GM23248 (cell line): ENCODE results near the gene CCDC141. TPM values are rescaled to one million over a fixed set of nuclear protein-coding genes. Genes with fewer than 3 reads are reported as not detected.

Source experiments
- DNase-seq: peaks from one replicate; pipeline ENCODE4 v3.0.0-alpha.2; 2015
- H2AFZ ChIP-seq: fragments of 200-600 bp; sonication (generic); 2 replicates; pipeline ENCODE4 v1.6.1; 2016; ENCODE audit warnings: antibody characterized with exemption
- H3F3A ChIP-seq: fragments of 200-600 bp; sonication (generic); 2 replicates; pipeline ENCODE4 v1.6.1; 2016; ENCODE audit warnings: mild to moderate bottlenecking, antibody characterized with exemption, mixed run types; ENCODE audit not compliant: insufficient read depth
- H3K27ac ChIP-seq: fragments of 200-600 bp; sonication (generic); 2 replicates; pipeline ENCODE4 v1.5.1; 2016; ENCODE audit warnings: mild to moderate bottlenecking
- H3K27me3 ChIP-seq: fragments of 200-600 bp; sonication (generic); replicated peaks from 2 replicates; pipeline ENCODE4 v1.6.1; 2016; ENCODE audit warnings: mild to moderate bottlenecking; ENCODE audit not compliant: insufficient read depth
- H3K36me3 ChIP-seq: fragments of 200-600 bp; sonication (generic); 2 replicates; pipeline ENCODE4 v1.6.1; 2016; ENCODE audit warnings: low read depth, mild to moderate bottlenecking
- H3K4me1 ChIP-seq: fragments of 200-600 bp; sonication (generic); 2 replicates; pipeline ENCODE4 v1.6.1; 2016; ENCODE audit warnings: mild to moderate bottlenecking; ENCODE audit not compliant: insufficient read depth
- H3K4me2 ChIP-seq: fragments of 200-600 bp; sonication (generic); one replicate; pipeline ENCODE4 v1.6.1; 2016; ENCODE audit warnings: mild to moderate bottlenecking; ENCODE audit not compliant: unreplicated experiment
- H3K4me3 ChIP-seq: fragments of 200-600 bp; sonication (generic); 2 replicates; pipeline ENCODE4 v1.5.1; 2016; ENCODE audit warnings: mild to moderate bottlenecking
- H3K79me2 ChIP-seq: fragments of 200-600 bp; sonication (generic); 2 replicates; pipeline ENCODE4 v1.6.1; 2016; ENCODE audit warnings: mild to moderate bottlenecking; ENCODE audit not compliant: insufficient read depth
- H3K9ac ChIP-seq: fragments of 200-600 bp; sonication (generic); 2 replicates; pipeline ENCODE4 v1.6.1; 2016; ENCODE audit warnings: mild to moderate bottlenecking
- H3K9me2 ChIP-seq: fragments of 200-600 bp; sonication (generic); 2 replicates; pipeline ENCODE4 v1.6.1; 2016; ENCODE audit warnings: mixed run types, mild to moderate bottlenecking, moderate library complexity; ENCODE audit not compliant: insufficient read depth
- H3K9me3 ChIP-seq: fragments of 200-600 bp; sonication (generic); one replicate; pipeline ENCODE4 v1.6.1; 2017; ENCODE audit warnings: low read depth
- H4K20me1 ChIP-seq: fragments of 200-600 bp; sonication (generic); 2 replicates; pipeline ENCODE4 v1.6.0; 2016; ENCODE audit not compliant: insufficient read depth
- EZH2 ChIP-seq: fragments of 200-600 bp; sonication (generic); IDR thresholded peaks from 2 replicates; pipeline ENCODE4 v1.6.1; 2018; ENCODE audit warnings: antibody characterized with exemption, mild to moderate bottlenecking; ENCODE audit not compliant: insufficient read depth, poor library complexity, severe bottlenecking
- EZH2phosphoT487 ChIP-seq: fragments of 200-600 bp; sonication (generic); IDR thresholded peaks from 2 replicates; pipeline ENCODE4 v1.6.1; 2018; ENCODE audit warnings: antibody characterized with exemption, moderate library complexity, mild to moderate bottlenecking, low read depth; ENCODE audit not compliant: insufficient read depth
- WGBS, 2 experiments: methylation state at CpG; one replicate each; pipeline ENCODE4 v1.1.6; 2015 to 2017; ENCODE audit warnings: low lambda C conversion rate in 2 of 2, low coverage in 1 of 2; ENCODE audit errors: missing lambda C conversion rate in 2 of 2; 5-methylcytosine and 5-hydroxymethylcytosine counted together
- in situ Hi-C: fragments of 300-500 bp; cut with MboI; formaldehyde crosslinking; loops from 2 replicates; pipeline ENCODE4 v1.15.0; 2020
- polyA plus RNA-seq: library from polyadenylated mRNA; unstranded; fragments of >200 nt; fragmentation: Nextera tagmentation; extraction: Ambion mirVana; gene quantifications from 2 replicates; pipeline ENCODE4 v1.2.1, GENCODE V29; 2016
- total RNA-seq: library from RNA; depleted of rRNA; stranded (reverse); fragments of >200 nt; shearing (Covaris generic); gene quantifications from 2 replicates; pipeline ENCODE4 v1.2.3, GENCODE V29; 2014

CCDC141 gene
- total and polyA plus RNA-seq, 2 experiments from 2014 or later: not detected

DNA sequence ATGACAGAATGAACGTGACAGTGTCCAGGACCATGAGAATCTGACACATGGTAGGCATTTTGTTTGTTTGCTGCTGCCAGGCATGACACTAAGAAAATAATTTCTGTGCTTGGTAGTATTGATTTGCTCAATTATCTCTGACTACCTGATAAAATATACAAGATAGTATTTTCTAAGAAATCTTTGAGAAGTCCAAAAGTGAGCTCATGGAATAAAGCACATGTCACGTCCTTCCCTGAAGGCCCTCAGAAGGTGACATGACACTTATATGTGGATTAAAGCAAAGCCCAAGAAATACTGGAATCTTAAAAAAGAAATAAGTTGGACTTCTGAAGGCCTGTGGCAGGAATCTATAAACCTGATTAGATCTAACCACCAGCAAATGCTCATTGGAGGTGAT is 238.9 kb downstream of the CCDC141 start:
- no peak overlapping the region for H3K27ac ChIP-seq
- H3K27me3 ChIP-seq: no peaks in the 10 kb centered on the region
- no peaks in the 10 kb centered on the region for H3K9me2 ChIP-seq
- H3K4me1 ChIP-seq: no peaks in the 10 kb centered on the region
- H3K9me3 ChIP-seq: no peaks in the 10 kb centered on the region
- H3K4me2 ChIP-seq: no peak overlapping the region
- H3K36me3 ChIP-seq: no peaks in the 10 kb centered on the region
- DNase-seq: no peak
- no peaks in the 10 kb centered on the region for H4K20me1 ChIP-seq
- no peak overlapping the region for H2AFZ ChIP-seq
- no peak overlapping the region for H3K9ac ChIP-seq
- TF ChIP-seq EZH2phosphoT487: no peak
- no peak for TF ChIP-seq EZH2
- no peaks in the 10 kb centered on the region for H3K79me2 ChIP-seq
- no peaks in the 10 kb centered on the region for H3F3A ChIP-seq
- 64 to 74% methylated on average over 2 of the region's 2 CpGs for WGBS, 2 experiments
- in situ Hi-C loops: no loop called here
- no peak overlapping the region for H3K4me3 ChIP-seq

DNA sequence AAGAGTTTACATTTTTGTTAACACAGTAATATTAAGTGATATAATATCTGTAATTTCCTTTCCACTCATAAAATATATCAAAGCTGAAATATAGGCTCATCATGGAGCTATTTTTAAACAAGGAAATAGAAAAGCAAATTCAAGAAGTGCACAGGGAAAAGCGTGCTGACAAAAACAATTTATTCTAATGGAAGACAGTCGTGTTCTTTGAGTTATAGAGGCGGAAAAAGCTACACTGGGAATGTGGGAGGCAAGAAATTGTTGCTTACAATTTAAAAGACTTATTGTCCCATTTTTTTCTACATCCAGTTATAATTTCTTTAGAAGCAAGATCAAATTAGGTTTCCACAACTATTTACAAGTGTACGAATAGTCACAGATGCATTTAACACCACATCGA is 239.5 kb downstream of the CCDC141 start:
- Histone ChIP-seq H3K4me1 (no peaks in the 10 kb centered on the region), H3K9me2 (no peaks in the 10 kb centered on the region), H3K4me2 (no peak overlapping the region), H3K36me3 (no peaks in the 10 kb centered on the region), H3K9ac (no peak overlapping the region), H3K27me3 (no peaks in the 10 kb centered on the region), H4K20me1 (no peaks in the 10 kb centered on the region), H2AFZ (no peak overlapping the region), H3F3A (no peaks in the 10 kb centered on the region), H3K79me2 (no peaks in the 10 kb centered on the region), H3K9me3 (no peaks in the 10 kb centered on the region), H3K27ac (no peak overlapping the region), H3K4me3 (no peak overlapping the region)
- DNase-seq: no peak
- in situ Hi-C loops: no loop called here
- TF ChIP-seq EZH2: no peak
- TF ChIP-seq EZH2phosphoT487: no peak
- WGBS, 2 experiments: 65 to 70% methylated on average over 5 of the region's 5 CpGs

DNA sequence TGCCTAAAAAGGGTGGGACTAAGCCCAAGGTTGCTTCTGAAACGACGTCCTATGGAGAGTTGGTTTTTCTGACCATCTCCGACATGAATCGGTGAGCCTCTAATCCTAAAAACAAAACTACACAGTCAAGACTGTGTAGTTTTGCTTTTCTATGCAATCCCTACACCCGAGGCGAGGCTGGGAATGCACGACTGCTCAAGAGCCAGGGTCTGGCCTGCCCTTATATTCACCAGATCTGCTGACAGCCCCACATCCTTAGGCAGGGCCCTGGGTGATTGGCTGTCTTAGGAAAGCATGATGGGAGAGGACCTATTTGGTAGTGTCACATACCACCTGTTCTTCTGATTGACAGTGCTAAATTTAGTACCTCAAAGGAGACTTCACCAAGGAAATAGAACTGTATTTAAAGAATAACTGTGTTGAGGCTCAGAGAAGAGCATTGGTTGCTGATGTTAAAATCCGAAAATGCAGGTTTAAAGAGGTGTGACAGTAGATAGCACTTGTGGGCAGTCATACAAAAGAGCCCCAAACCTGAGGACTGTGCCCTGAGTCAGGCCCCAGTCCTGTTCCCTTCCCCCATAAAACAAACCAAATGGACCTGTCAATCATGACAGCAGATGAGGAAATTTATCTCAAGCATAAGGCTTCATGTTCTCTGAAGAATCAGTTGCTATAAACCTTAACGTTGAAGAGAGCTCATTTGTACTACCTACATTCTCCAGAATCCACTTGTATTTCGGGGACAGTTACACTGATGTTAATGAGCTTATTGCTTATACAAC is 242.5 kb downstream of the CCDC141 start, which contains the start of gene TTN:
Gene TTN (minus strand): TSS at position 197 of the 782 bp plus-strand sequence. CDS start 2,781 bp downstream, outside the sequence.
- Histone ChIP-seq H3K27me3 (no peaks in the 10 kb centered on the region), H4K20me1 (no peaks in the 10 kb centered on the region), H3K79me2 (no peaks in the 10 kb centered on the region), H2AFZ (no peak within 1 kb of the TSS), H3K4me2 (no peak within 1 kb of the TSS), H3K9me3 (no peaks in the 10 kb centered on the region), H3K4me1 (no peaks in the 10 kb centered on the region), H3K27ac (no peak within 1 kb of the TSS), H3K4me3 (no peak within 1 kb of the TSS), H3K9ac (no peak within 1 kb of the TSS), H3K9me2 (no peaks in the 10 kb centered on the region), H3K36me3 (no peaks in the 10 kb centered on the region), H3F3A (no peaks in the 10 kb centered on the region)
- 79 to 80% methylated on average over 10 of the region's 10 CpGs for WGBS, 2 experiments
- DNase-seq: no peak
- in situ Hi-C loops: no loop called here
- TF ChIP-seq EZH2phosphoT487 (no peak), EZH2 (no peak)

DNA sequence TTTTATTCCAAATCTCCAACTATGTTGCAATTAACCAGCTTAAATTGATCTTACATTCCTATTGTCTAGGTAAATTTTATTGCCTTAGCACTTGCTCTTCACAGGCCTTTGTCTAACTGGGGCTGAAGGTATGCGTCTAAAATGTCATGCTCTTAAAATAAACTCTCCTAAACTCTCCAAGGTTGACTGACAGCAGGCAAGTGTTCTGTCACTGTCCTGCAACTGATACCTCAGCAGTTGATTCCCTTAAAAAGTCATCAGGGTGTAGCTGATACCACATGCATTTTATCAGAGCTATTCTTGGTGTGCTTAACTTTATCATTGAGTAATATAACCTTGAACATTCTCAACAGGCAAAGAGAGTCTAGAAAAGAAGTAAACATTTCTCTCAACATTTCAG is 243.4 kb downstream of the CCDC141 start:
- Histone ChIP-seq H3K4me1 (no peaks in the 10 kb centered on the region), H3K4me3 (no peak overlapping the region), H3K9me3 (no peaks in the 10 kb centered on the region), H3K9ac (no peak overlapping the region), H2AFZ (no peak overlapping the region), H3F3A (no peaks in the 10 kb centered on the region), H4K20me1 (no peaks in the 10 kb centered on the region), H3K27ac (no peak overlapping the region), H3K9me2 (no peaks in the 10 kb centered on the region), H3K79me2 (no peaks in the 10 kb centered on the region), H3K36me3 (no peaks in the 10 kb centered on the region), H3K4me2 (no peak overlapping the region), H3K27me3 (no peaks in the 10 kb centered on the region)
- in situ Hi-C loops: no loop called here
- WGBS, 2 experiments: 100% methylated on average over 1 of the region's 1 CpG
- no peak for TF ChIP-seq EZH2phosphoT487
- DNase-seq: no peak

DNA sequence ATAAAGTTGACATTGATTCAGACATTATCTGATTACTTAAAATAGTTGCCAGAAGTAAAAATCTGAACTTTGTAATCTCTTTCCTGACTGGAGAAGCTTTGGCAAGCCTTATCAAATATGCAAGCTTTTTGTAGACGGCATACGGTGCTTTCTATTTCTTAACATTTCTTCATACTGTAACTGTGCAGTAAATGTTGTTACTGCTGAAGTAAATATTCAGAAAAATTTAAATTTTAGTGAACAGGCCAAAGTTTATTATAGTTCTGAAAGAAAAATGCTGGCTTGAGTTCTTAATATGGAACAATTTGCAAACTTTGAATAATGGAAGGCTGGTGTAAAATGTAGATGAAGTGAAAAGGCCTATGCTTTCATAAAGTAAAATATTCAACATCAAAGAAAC is 244.5 kb downstream of the CCDC141 start:
- 70 to 82% methylated on average over 2 of the region's 2 CpGs for WGBS, 2 experiments
- Histone ChIP-seq H2AFZ (no peak overlapping the region), H3K9me2 (no peaks in the 10 kb centered on the region), H4K20me1 (no peaks in the 10 kb centered on the region), H3F3A (no peaks in the 10 kb centered on the region), H3K4me3 (no peak overlapping the region), H3K4me2 (no peak overlapping the region), H3K27me3 (no peaks in the 10 kb centered on the region), H3K27ac (no peak overlapping the region), H3K9ac (no peak overlapping the region), H3K4me1 (no peaks in the 10 kb centered on the region), H3K9me3 (no peaks in the 10 kb centered on the region), H3K79me2 (no peaks in the 10 kb centered on the region), H3K36me3 (no peaks in the 10 kb centered on the region)
- TF ChIP-seq EZH2: no peak
- no peak for TF ChIP-seq EZH2phosphoT487
- in situ Hi-C loops: no loop called here
- no peak for DNase-seq
